A549 (cell line): ENCODE results near the gene CNOT1. TPM values are rescaled to one million over a fixed set of nuclear protein-coding genes. Genes with fewer than 3 reads are reported as not detected.

Source experiments
- ATAC-seq, 2 experiments: fragments of 200-7000 bp in 1 of 2; fragments of >200 bp in 1 of 2; cut with Nextera tagmentation in 1 of 2; cut with Tn5 transposase in 1 of 2; 3 replicates each; pipeline versions ENCODE4 v1.8.0 to v1.9.1; 2018 to 2020; ENCODE audit warnings: mild to moderate bottlenecking in 1 of 2, moderate library complexity in 1 of 2
- CTCF ChIA-PET: fragments of 300-600 bp; sonication (Branson Sonifier 250); formaldehyde crosslinking; extraction: SDS; loops from one replicate; lab custom pipeline; 2021; ENCODE audit warnings: antibody characterized with exemption, inconsistent platforms; lab: Yijun Ruan, JAX
- POLR2A ChIA-PET: fragments of 350-600 bp; formaldehyde crosslinking; extraction: SDS; loops from one replicate; lab custom pipeline; 2021; ENCODE audit warnings: antibody characterized with exemption, inconsistent platforms; lab: Yijun Ruan, JAX
- DNase-seq, 2 experiments: peaks; one replicate each; pipeline versions ENCODE4 v3.0.0 to v3.0.0-alpha.2; 2011 to 2016; ENCODE audit warnings: low read depth in 1 of 2, low spot score in 1 of 2
- FAIRE-seq: peaks from 2 replicates; lab custom pipeline; 2011; peaks lifted over from hg19 to GRCh38; lab: Jason Lieb, UNC
- H3K27ac ChIP-seq, 2 experiments: fragments of >200 bp; sonication (Bioruptor Twin); formaldehyde crosslinking; 3 replicates each; pipeline ENCODE4 v1.5.1; 2016 to 2017
- H3K4me1 ChIP-seq: fragments of >200 bp; sonication (Bioruptor Twin); formaldehyde crosslinking; 3 replicates; pipeline ENCODE4 v1.6.1; 2016
- H3K4me2 ChIP-seq: fragments of >200 bp; sonication (Bioruptor Twin); formaldehyde crosslinking; 3 replicates; pipeline ENCODE4 v1.6.1; 2016
- H3K4me3 ChIP-seq: fragments of >200 bp; sonication (Bioruptor Twin); formaldehyde crosslinking; 3 replicates; pipeline ENCODE4 v1.5.1; 2016
- H3K9me3 ChIP-seq: fragments of >200 bp; sonication (Bioruptor Twin); formaldehyde crosslinking; 3 replicates; pipeline ENCODE4 v1.6.1; 2016
- CEBPB ChIP-seq, 2 experiments: fragments of >200 bp in 1 of 2; sonication (Bioruptor Twin) in 1 of 2; formaldehyde crosslinking in 1 of 2; IDR thresholded peaks; 2 replicates each; pipeline ENCODE4 v1.6.1; 2012 to 2016
- ELK1 ChIP-seq: fragments of 150-350 bp; IDR thresholded peaks from 2 replicates; pipeline ENCODE4 v1.6.1; 2014; ENCODE audit warnings: low read depth, mild to moderate bottlenecking, low read length
- EP300 ChIP-seq, 2 experiments: fragments of >200 bp; sonication (Bioruptor Twin); formaldehyde crosslinking; IDR thresholded peaks; 2 replicates in 1 of 2; 3 replicates in 1 of 2; pipeline ENCODE4 v1.6.1; 2016 to 2017
- ESRRA ChIP-seq: fragments of 150-350 bp; IDR thresholded peaks from 2 replicates; pipeline ENCODE4 v1.6.1; 2014; ENCODE audit warnings: mild to moderate bottlenecking, low read length, borderline replicate concordance
- FOSL2 ChIP-seq, 2 experiments: fragments of 450-650 bp in 1 of 2; fragments of >200 bp in 1 of 2; sonication (Bioruptor Twin) in 1 of 2; formaldehyde crosslinking; IDR thresholded peaks; 2 replicates each; pipeline versions ENCODE4 v1.5.0 to v1.6.1; 2016 to 2020; ENCODE audit warnings: mild to moderate bottlenecking in 1 of 2, moderate library complexity in 1 of 2
- FOXS1 ChIP-seq: fragments of 250-450 bp; sonication (Bioruptor Pico); IDR thresholded peaks from 2 replicates; pipeline ENCODE4 v1.5.0; 2020; ENCODE audit warnings: mild to moderate bottlenecking, moderate library complexity
- GATA3 ChIP-seq: IDR thresholded peaks from 2 replicates; pipeline ENCODE4 v1.6.1; 2012; ENCODE audit warnings: borderline replicate concordance
- HDAC2 ChIP-seq: fragments of 200-600 bp; sonication (generic); IDR thresholded peaks from 2 replicates; pipeline ENCODE4 v1.6.1; 2016
- HOXA7 ChIP-seq: fragments of 250-450 bp; sonication (Bioruptor Pico); IDR thresholded peaks from 2 replicates; pipeline ENCODE4 v1.5.0; 2020; ENCODE audit warnings: mild to moderate bottlenecking, moderate library complexity
- JUNB ChIP-seq: fragments of >200 bp; sonication (Bioruptor Twin); formaldehyde crosslinking; IDR thresholded peaks from 2 replicates; pipeline ENCODE4 v1.6.1; 2016
- MAZ ChIP-seq: fragments of 150-350 bp; IDR thresholded peaks from 2 replicates; pipeline ENCODE4 v1.6.1; 2014; ENCODE audit warnings: antibody characterized with exemption, low read depth, low read length, borderline replicate concordance
- NFE2L2 ChIP-seq: fragments of 150-350 bp; conservative IDR thresholded peaks from 2 replicates; pipeline ENCODE4 v1.6.1; 2014; ENCODE audit warnings: low read length
- PHF8 ChIP-seq: fragments of 200-600 bp; sonication (generic); IDR thresholded peaks from 2 replicates; pipeline ENCODE4 v1.6.1; 2016; ENCODE audit warnings: low read depth, mild to moderate bottlenecking, antibody characterized with exemption, moderate library complexity, borderline replicate concordance
- POLR2A ChIP-seq: IDR thresholded peaks from 2 replicates; pipeline ENCODE4 v1.6.1; 2012; ENCODE audit warnings: mild to moderate bottlenecking, low read length
- RCOR1 ChIP-seq: fragments of 150-350 bp; IDR thresholded peaks from 2 replicates; pipeline ENCODE4 v1.6.1; 2014; ENCODE audit warnings: antibody characterized with exemption, low read length, low read depth
- REST ChIP-seq: fragments of 200-600 bp; sonication (generic); IDR thresholded peaks from 2 replicates; pipeline ENCODE4 v1.6.1; 2016; ENCODE audit warnings: antibody characterized with exemption, mild to moderate bottlenecking, moderate library complexity
- RFX5 ChIP-seq: fragments of 450-650 bp; IDR thresholded peaks from 2 replicates; pipeline ENCODE4 v1.7.1; 2014; ENCODE audit warnings: antibody characterized with exemption, mild to moderate bottlenecking, moderate library complexity
- SMC3 ChIP-seq: fragments of >200 bp; sonication (Bioruptor Twin); formaldehyde crosslinking; IDR thresholded peaks from 3 replicates; pipeline ENCODE4 v1.6.1; 2018; ENCODE audit warnings: inconsistent platforms
- SREBF2 ChIP-seq: fragments of 450-650 bp; IDR thresholded peaks from 2 replicates; pipeline ENCODE4 v1.6.1; 2014; ENCODE audit warnings: mild to moderate bottlenecking, moderate library complexity
- ZNF302 ChIP-seq: fragments of 250-450 bp; sonication (Bioruptor Pico); IDR thresholded peaks from 2 replicates; pipeline ENCODE4 v1.9.0; 2021; ENCODE audit warnings: inconsistent platforms, mild to moderate bottlenecking, moderate library complexity
- WGBS: methylation state at CpG from one replicate; pipeline ENCODE4 v1.1.6; 2017; ENCODE audit errors: missing lambda C conversion rate; 5-methylcytosine and 5-hydroxymethylcytosine counted together
- polyA plus RNA-seq, 4 experiments: library from polyadenylated mRNA; depleted of rRNA in 3 of 4; stranded (reverse); fragments of >200 nt; fragmentation: RNase III in 1 of 4; extraction: RNeasy Plus Mini Kit Qiagen cat#74134 plus additional on column Dnase treatment in 1 of 4; gene quantifications; 2 replicates in 3 of 4; 3 replicates in 1 of 4; pipeline ENCODE4 v1.2.3, GENCODE V29; 2011 to 2017
- TF ChIP-seq, protein P1 (sequence below): fragments of >200 bp; sonication (Bioruptor Twin); formaldehyde crosslinking; IDR thresholded peaks from 3 replicates; pipeline ENCODE4 v1.5.1; 2016
- TF ChIP-seq, protein P2 (sequence below): IDR thresholded peaks from 2 replicates; pipeline ENCODE4 v1.6.1; 2012
- TF ChIP-seq, protein P3 (sequence below): fragments of 250-450 bp; sonication (Bioruptor Pico); IDR thresholded peaks from 2 replicates; pipeline ENCODE4 v1.5.0; 2021; ENCODE audit warnings: mild to moderate bottlenecking, moderate library complexity, borderline replicate concordance
- TF ChIP-seq, protein P4 (sequence below): fragments of >200 bp; sonication (Bioruptor Twin); formaldehyde crosslinking; IDR thresholded peaks from 2 replicates; pipeline ENCODE4 v1.6.1; 2016

The CNOT1 gene
- polyA plus RNA-seq, 2 of the 4 experiments (the other 2 are of a cell fraction), result 119 to 226 TPM

GRCh38 chr16:58670946-58671583 lies 41.4 kb upstream of the CNOT1 start:
- H3K27ac ChIP-seq, result no peak overlapping the region
- FAIRE-seq, result no peak
- no peaks in the 10 kb centered on the region for H3K4me1 ChIP-seq
- TF ChIP-seq ZNF302 (CRISPR knock-in tag) (no peak), SREBF2 (no peak), FOSL2 (IDR thresholded peaks at IDR 0.05) (no peak), FOSL2 (CRISPR knock-in tag; IDR thresholded peaks at IDR 0.05) (no peak), NFE2L2 (no peak), SMC3 (no peak), HOXA7 (no peak), CEBPB (IDR thresholded peaks at IDR 0.05) (no peak)
- TF ChIP-seq, all 56 proteins: peak for 0
- Histone ChIP-seq H3K4me3 (no peak overlapping the region), H3K4me2 (no peak overlapping the region), H3K9me3 (no peaks in the 10 kb centered on the region)
- CTCF ChIA-PET, result interaction anchor here (0.9 to 5.5 kb wide), 5 partner anchors 10 to 184 kb away, joined by 3 to 30 read pairs (median 7); no protein-coding TSS in a partner anchor
- WGBS, result 95% methylated on average over 18 of the region's 18 CpGs
- DNase-seq, result no peak
- POLR2A ChIA-PET, result no interaction called here
- peak in 1 of 2 experiments; percentile 15; a peak in 1 of 6 replicates for ATAC-seq

DNA sequence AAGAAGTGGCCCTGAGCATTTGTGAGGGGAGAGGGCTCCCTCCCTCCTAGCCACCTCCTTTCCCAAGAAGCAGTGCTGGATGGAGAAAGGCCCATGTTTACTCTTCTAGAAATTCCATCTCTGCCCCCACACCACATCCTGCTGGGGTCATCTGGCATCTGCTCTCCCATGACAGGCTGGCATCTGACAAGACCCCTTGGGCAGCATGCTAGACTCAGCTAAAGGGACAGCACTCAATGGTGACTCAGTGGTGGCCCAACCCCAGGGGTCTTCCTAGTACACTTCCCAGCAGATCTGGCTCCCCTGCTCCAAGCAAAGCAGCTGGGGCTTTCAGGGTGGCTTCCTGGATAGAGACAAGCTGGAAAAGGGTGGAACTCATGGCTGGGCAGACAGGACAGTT lies 40.6 kb upstream of the CNOT1 start:
- H3K9me3 ChIP-seq, result no peaks in the 10 kb centered on the region
- H3K27ac ChIP-seq, result no peak overlapping the region
- no peak overlapping the region for H3K4me3 ChIP-seq
- ATAC-seq, result peak; percentile 15 to 16; a peak in 2 of 6 replicates
- DNase-seq, result no peak
- ChIA-PET CTCF (interaction anchor here (1.2 to 5.5 kb wide), 5 partner anchors 9 to 183 kb away, joined by 3 to 30 read pairs (median 4); no protein-coding TSS in a partner anchor), POLR2A (no interaction called here)
- FAIRE-seq, result no peak
- no peak for TF ChIP-seq ESRRA
- TF ChIP-seq HOXA7, result no peak
- TF ChIP-seq, protein P1, sequence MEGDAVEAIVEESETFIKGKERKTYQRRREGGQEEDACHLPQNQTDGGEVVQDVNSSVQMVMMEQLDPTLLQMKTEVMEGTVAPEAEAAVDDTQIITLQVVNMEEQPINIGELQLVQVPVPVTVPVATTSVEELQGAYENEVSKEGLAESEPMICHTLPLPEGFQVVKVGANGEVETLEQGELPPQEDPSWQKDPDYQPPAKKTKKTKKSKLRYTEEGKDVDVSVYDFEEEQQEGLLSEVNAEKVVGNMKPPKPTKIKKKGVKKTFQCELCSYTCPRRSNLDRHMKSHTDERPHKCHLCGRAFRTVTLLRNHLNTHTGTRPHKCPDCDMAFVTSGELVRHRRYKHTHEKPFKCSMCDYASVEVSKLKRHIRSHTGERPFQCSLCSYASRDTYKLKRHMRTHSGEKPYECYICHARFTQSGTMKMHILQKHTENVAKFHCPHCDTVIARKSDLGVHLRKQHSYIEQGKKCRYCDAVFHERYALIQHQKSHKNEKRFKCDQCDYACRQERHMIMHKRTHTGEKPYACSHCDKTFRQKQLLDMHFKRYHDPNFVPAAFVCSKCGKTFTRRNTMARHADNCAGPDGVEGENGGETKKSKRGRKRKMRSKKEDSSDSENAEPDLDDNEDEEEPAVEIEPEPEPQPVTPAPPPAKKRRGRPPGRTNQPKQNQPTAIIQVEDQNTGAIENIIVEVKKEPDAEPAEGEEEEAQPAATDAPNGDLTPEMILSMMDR, result no peak
- TF ChIP-seq RFX5, result no peak
- no peak for TF ChIP-seq FOXS1 (CRISPR knock-in tag)
- TF ChIP-seq, protein P2, sequence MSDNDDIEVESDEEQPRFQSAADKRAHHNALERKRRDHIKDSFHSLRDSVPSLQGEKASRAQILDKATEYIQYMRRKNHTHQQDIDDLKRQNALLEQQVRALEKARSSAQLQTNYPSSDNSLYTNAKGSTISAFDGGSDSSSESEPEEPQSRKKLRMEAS, result no peak
- TF ChIP-seq ZNF302 (CRISPR knock-in tag), result no peak
- no peak for TF ChIP-seq GATA3
- TF ChIP-seq EP300 (IDR thresholded peaks at IDR 0.05), result no peak
- TF ChIP-seq POLR2A, result no peak
- TF ChIP-seq, protein P3, sequence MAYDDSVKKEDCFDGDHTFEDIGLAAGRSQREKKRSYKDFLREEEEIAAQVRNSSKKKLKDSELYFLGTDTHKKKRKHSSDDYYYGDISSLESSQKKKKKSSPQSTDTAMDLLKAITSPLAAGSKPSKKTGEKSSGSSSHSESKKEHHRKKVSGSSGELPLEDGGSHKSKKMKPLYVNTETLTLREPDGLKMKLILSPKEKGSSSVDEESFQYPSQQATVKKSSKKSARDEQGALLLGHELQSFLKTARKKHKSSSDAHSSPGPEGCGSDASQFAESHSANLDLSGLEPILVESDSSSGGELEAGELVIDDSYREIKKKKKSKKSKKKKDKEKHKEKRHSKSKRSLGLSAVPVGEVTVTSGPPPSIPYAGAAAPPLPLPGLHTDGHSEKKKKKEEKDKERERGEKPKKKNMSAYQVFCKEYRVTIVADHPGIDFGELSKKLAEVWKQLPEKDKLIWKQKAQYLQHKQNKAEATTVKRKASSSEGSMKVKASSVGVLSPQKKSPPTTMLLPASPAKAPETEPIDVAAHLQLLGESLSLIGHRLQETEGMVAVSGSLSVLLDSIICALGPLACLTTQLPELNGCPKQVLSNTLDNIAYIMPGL (CRISPR knock-in tag), result no peak
- no peak for TF ChIP-seq HDAC2
- no peak for TF ChIP-seq ELK1
- no peak for TF ChIP-seq RCOR1
- no peak for TF ChIP-seq MAZ
- TF ChIP-seq REST, result no peak
- TF ChIP-seq PHF8, result no peak
- no peak for TF ChIP-seq SMC3
- no peak for TF ChIP-seq JUNB
- TF ChIP-seq, protein P4, sequence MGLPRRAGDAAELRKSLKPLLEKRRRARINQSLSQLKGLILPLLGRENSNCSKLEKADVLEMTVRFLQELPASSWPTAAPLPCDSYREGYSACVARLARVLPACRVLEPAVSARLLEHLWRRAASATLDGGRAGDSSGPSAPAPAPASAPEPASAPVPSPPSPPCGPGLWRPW, result no peak
- no peak overlapping the region for H3K4me2 ChIP-seq
- no peaks in the 10 kb centered on the region for H3K4me1 ChIP-seq
